Peyer's patch (tissue), 4 donors: ENCODE data around the gene AUTS2. TPM values are rescaled to one million over a fixed set of nuclear protein-coding genes. Genes with fewer than 3 reads are reported as not detected.
"Not testable (repeated sequence)": the region's sequence is repeated elsewhere in the genome, so short reads cannot be mapped to it uniquely, and the experiment has no call there.

Source experiments
- DNase-seq, 3 donors: peaks; one replicate each; pipeline ENCODE4 v3.0.0-alpha.2; 2017 to 2019
- H3K27ac ChIP-seq, 4 donors: fragments of 200-600 bp; sonication (generic); one replicate each; pipeline ENCODE4 v1.5.1; 2016 to 2019
- H3K27me3 ChIP-seq, 2 donors: fragments of 200-600 bp; sonication (generic); one replicate each; pipeline ENCODE4 v1.5.1; 2019
- H3K36me3 ChIP-seq, 3 donors: fragments of 200-600 bp; sonication (generic); one replicate each; pipeline ENCODE4 v1.5.1; 2016 to 2019
- H3K4me1 ChIP-seq, 4 donors: fragments of 200-600 bp; sonication (generic); one replicate each; pipeline ENCODE4 v1.5.1; 2016 to 2019
- H3K4me3 ChIP-seq, 4 donors: fragments of 200-600 bp; sonication (generic); 1 replicate in 3 of 4; 2 replicates in 1 of 4; pipeline ENCODE4 v1.5.1; 2016 to 2019; ENCODE audit warnings: mild to moderate bottlenecking in 1 of 4
- H3K9me3 ChIP-seq, 4 donors: fragments of 200-600 bp; sonication (generic); one replicate each; pipeline ENCODE4 v1.5.1; 2016 to 2019; ENCODE audit warnings: mild to moderate bottlenecking in 1 of 4
- POLR2A ChIP-seq, 2 donors: fragments of 450-650 bp; IDR thresholded peaks; one replicate each; pipeline ENCODE4 v1.5.1; 2017; ENCODE audit warnings: antibody characterized with exemption in 2 of 2, mild to moderate bottlenecking in 2 of 2, moderate library complexity in 2 of 2
- total RNA-seq, 4 donors: library from RNA; depleted of rRNA; stranded (reverse); fragments of >200 nt; gene quantifications; one replicate each; pipeline ENCODE4 v1.1.0, GENCODE V29; 2016
- TF ChIP-seq, protein P1 (sequence below), 6 experiments: fragments of 450-650 bp in 4 of 6; fragments of 200-600 bp in 2 of 6; sonication (generic) in 1 of 6; IDR thresholded peaks; one replicate each; pipeline ENCODE4 v1.5.1; 2017 to 2019; ENCODE audit warnings: antibody characterized with exemption in 6 of 6, mild to moderate bottlenecking in 3 of 6, moderate library complexity in 1 of 6

The AUTS2 gene
- total RNA-seq, 4 donors from 2014 or later: 55.9 to 90.0 (median 72.6) TPM

DNA sequence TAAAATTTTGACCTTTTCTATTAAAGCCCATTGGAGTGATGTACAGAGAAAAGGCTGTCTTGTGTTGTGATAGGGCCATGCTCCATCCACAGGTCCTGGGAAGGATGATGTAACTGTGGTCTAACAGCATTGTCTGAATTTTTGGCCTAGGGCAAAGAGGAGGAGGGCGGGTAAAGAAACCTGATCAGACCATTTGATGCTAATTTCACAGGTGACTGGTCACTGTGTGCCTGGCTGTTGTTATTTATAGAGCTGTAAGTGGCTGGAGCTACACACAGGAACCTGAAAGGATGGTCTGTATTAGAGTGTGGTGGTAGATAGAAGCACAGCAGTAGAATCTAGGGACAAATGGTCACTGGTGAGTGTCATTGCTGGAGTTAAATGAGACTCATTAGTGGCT is 182.1 kb downstream of the AUTS2 start:
- no peak for DNase-seq
- Histone ChIP-seq H3K27me3 (no peaks in the 10 kb centered on the region), H3K9me3 (no peaks in the 10 kb centered on the region), H3K27ac (no peak overlapping the region), H3K4me3 (no peak overlapping the region), H3K36me3 (no peaks in the 10 kb centered on the region), H3K4me1 (no peaks in the 10 kb centered on the region)
- TF ChIP-seq, protein P1, sequence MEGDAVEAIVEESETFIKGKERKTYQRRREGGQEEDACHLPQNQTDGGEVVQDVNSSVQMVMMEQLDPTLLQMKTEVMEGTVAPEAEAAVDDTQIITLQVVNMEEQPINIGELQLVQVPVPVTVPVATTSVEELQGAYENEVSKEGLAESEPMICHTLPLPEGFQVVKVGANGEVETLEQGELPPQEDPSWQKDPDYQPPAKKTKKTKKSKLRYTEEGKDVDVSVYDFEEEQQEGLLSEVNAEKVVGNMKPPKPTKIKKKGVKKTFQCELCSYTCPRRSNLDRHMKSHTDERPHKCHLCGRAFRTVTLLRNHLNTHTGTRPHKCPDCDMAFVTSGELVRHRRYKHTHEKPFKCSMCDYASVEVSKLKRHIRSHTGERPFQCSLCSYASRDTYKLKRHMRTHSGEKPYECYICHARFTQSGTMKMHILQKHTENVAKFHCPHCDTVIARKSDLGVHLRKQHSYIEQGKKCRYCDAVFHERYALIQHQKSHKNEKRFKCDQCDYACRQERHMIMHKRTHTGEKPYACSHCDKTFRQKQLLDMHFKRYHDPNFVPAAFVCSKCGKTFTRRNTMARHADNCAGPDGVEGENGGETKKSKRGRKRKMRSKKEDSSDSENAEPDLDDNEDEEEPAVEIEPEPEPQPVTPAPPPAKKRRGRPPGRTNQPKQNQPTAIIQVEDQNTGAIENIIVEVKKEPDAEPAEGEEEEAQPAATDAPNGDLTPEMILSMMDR (IDR thresholded peaks at IDR 0.05): no peak
- no peak for TF ChIP-seq POLR2A (IDR thresholded peaks at IDR 0.05)

GRCh38 chr7:69781412-69781846 is 183.2 kb downstream of the AUTS2 start:
- H3K9me3 ChIP-seq: no peaks in the 10 kb centered on the region
- no peaks in the 10 kb centered on the region for H3K4me1 ChIP-seq
- DNase-seq: no peak
- H3K27me3 ChIP-seq: no peaks in the 10 kb centered on the region
- H3K27ac ChIP-seq: peak overlapping the region in 1 of 4 donors; percentile 7
- TF ChIP-seq POLR2A (IDR thresholded peaks at IDR 0.05): no peak
- TF ChIP-seq, protein P1 (IDR thresholded peaks at IDR 0.05): no peak
- H3K36me3 ChIP-seq: no peaks in the 10 kb centered on the region
- H3K4me3 ChIP-seq: no peak overlapping the region

GRCh38 chr7:69782917-69783684 is 184.8 kb downstream of the AUTS2 start:
- TF ChIP-seq, protein P1 (IDR thresholded peaks at IDR 0.05): no peak
- TF ChIP-seq POLR2A (IDR thresholded peaks at IDR 0.05): no peak
- Histone ChIP-seq H3K27ac (no peak overlapping the region), H3K36me3 (no peaks in the 10 kb centered on the region), H3K9me3 (no peaks in the 10 kb centered on the region), H3K27me3 (no peaks in the 10 kb centered on the region), H3K4me3 (no peak overlapping the region), H3K4me1 (no peaks in the 10 kb centered on the region)
- peak in 1 of 3 donors; percentile 47 for DNase-seq

DNA sequence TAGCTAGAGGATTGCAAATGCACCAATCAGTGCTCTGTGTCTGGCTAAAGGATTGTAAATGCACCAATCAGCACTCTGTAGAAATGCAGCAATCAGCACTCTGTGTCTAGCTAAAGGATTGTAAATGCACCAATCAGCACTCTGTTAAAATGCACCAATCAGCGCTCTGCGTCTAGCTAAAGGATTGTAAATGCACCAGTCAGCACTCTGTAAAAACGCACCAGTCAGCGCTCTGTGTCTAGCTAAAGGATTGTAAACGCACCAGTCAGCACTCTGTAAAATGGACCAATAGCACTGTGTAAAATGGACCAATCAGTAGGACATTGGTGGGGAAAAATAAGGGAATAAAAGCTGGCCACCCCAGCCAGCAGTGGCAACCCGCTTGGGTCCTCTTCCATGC is 187.9 kb downstream of the AUTS2 start:
- H3K4me3 ChIP-seq, H3K27ac ChIP-seq, H3K36me3 ChIP-seq, DNase-seq, H3K9me3 ChIP-seq, H3K27me3 ChIP-seq, H3K4me1 ChIP-seq: not testable (repeated sequence)

DNA sequence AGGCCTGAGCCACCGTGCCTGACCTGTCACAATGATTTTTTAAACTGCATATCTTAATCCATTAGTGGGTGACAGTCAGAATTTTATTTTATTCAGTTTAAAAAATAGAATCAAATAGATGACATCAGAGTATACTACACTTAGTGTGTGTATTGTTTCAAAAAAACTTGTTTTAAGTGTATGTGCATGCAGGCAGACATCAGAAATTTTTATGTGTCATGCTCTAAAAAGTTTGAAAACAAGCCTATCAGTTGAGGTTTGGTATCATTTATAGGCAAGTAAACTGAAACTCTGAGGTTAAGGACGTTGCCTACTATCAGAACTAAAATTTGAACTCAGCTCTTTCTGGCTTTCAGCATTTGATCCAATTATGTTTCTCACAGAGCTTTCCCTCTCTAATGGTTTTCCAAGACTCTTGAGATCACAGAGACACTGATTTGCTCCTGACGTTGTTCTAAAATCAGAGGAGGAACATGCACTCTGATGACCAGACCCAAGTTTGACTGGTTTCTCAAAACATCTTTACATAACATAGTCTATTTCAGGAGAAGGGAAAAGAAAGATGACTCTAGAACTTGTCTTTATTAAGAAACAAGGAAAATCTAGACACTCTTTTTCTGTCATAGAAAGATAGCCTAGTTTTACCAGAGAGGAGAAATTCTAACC is 188.6 kb downstream of the AUTS2 start:
- Histone ChIP-seq H3K27me3 (no peaks in the 10 kb centered on the region), H3K4me1 (no peaks in the 10 kb centered on the region)
- DNase-seq: no peak

More for the DNA sequence above, 188.6 kb downstream of the AUTS2 start:
- Histone ChIP-seq H3K36me3 (no peaks in the 10 kb centered on the region), H3K9me3 (no peaks in the 10 kb centered on the region), H3K4me3 (no peak overlapping the region), H3K27ac (no peak overlapping the region)
- TF ChIP-seq POLR2A (IDR thresholded peaks at IDR 0.05): no peak
- TF ChIP-seq, protein P1 (IDR thresholded peaks at IDR 0.05): no peak
